GM12878 (cell line): ENCODE data around the gene DOP1A. TPM values are rescaled to one million over a fixed set of nuclear protein-coding genes. Genes with fewer than 3 reads are reported as not detected.
A peak's percentile ranks its signal among the peaks of the same experiment; 100 is the strongest.

ENCODE experiments used
- CBX5 ChIP-seq: sonication (generic); IDR thresholded peaks from 2 replicates; pipeline ENCODE4 v1.6.1; 2016; ENCODE audit warnings: low read depth, moderate library complexity, mild to moderate bottlenecking, inconsistent platforms
- CTCF ChIP-seq, 3 experiments: IDR thresholded peaks in 2 of 3; conservative IDR thresholded peaks in 1 of 3; 2 replicates each; pipeline ENCODE4 v1.5.1; 2011; ENCODE audit warnings: low read depth in 3 of 3, low read length in 3 of 3, mild to moderate bottlenecking in 3 of 3, control low read depth in 2 of 3, moderate library complexity in 2 of 3, inconsistent platforms in 1 of 3, mixed read lengths in 1 of 3; ENCODE audit not compliant: control insufficient read depth in 2 of 3, insufficient read depth in 1 of 3; ENCODE audit errors: extremely low read depth in 1 of 3
- GATAD2B ChIP-seq: fragments of 450-650 bp; conservative IDR thresholded peaks from 2 replicates; pipeline ENCODE4 v1.6.1; 2017; ENCODE audit warnings: low read depth, mild to moderate bottlenecking, moderate library complexity
- HCFC1 ChIP-seq: fragments of 150-350 bp; IDR thresholded peaks from 2 replicates; pipeline ENCODE4 v1.6.1; 2014; ENCODE audit warnings: low read length
- KLF5 ChIP-seq: fragments of 450-650 bp; IDR thresholded peaks from 2 replicates; pipeline ENCODE4 v1.6.1; 2014; ENCODE audit warnings: mild to moderate bottlenecking; ENCODE audit not compliant: partially characterized antibody
- LARP7 ChIP-seq: fragments of 450-650 bp; IDR thresholded peaks from 2 replicates; pipeline ENCODE4 v1.6.1; 2017; ENCODE audit warnings: mild to moderate bottlenecking
- PBX3 ChIP-seq: IDR thresholded peaks from 2 replicates; pipeline ENCODE4 v1.6.1; 2011; ENCODE audit warnings: mild to moderate bottlenecking, low read depth, low read length, moderate library complexity; ENCODE audit not compliant: insufficient replicate concordance
- RAD51 ChIP-seq: fragments of 450-650 bp; IDR thresholded peaks from 2 replicates; pipeline ENCODE4 v1.6.1; 2016; ENCODE audit warnings: moderate library complexity, mild to moderate bottlenecking, inconsistent platforms
- TARDBP ChIP-seq: IDR thresholded peaks from 2 replicates; pipeline ENCODE4 v1.6.1; 2016; ENCODE audit warnings: borderline replicate concordance
- ZZZ3 ChIP-seq: IDR thresholded peaks from 2 replicates; pipeline ENCODE4 v1.6.1; 2011; ENCODE audit warnings: low read depth; ENCODE audit not compliant: control insufficient read depth, insufficient read length
- polyA plus RNA-seq, 11 experiments: library from polyadenylated mRNA; depleted of rRNA in 4 of 11; unstranded in 6 of 11; stranded (reverse) in 5 of 11; fragments of >200 nt; fragmentation: Nextera tagmentation in 4 of 11; fragmentation: Illumina TruSeq in 1 of 11; extraction: Ambion mirVana in 4 of 11; extraction: Trizol in 1 of 11; gene quantifications; 1 replicate in 1 of 11; 2 replicates in 10 of 11; pipeline versions ENCODE4 v1.2.1 to v1.2.3, GENCODE V29; 2011 to 2016; ENCODE audit warnings: inconsistent platforms in 2 of 11, missing spikeins in 2 of 11, low read depth in 1 of 11
- total RNA-seq, 4 experiments: library from RNA; depleted of rRNA in 3 of 4; stranded (reverse); fragments of >200 nt in 3 of 4; fragmentation: Illumina TruSeq in 1 of 4; extraction: Trizol in 1 of 4; gene quantifications; 2 replicates each; pipeline versions ENCODE4 v1.2.1 to v1.2.3, GENCODE V29; 2013 to 2021
- TF ChIP-seq, protein P1 (sequence below): fragments of 450-650 bp; IDR thresholded peaks from 2 replicates; pipeline ENCODE4 v1.6.1; 2014; ENCODE audit warnings: mild to moderate bottlenecking

Gene DOP1A
- total and polyA plus RNA-seq, 10 of the 15 experiments (the other 5 are each of a cell fraction or from before 2014, with no cell fraction given) = 1.9 to 22.9 (median 10.3) TPM

DNA sequence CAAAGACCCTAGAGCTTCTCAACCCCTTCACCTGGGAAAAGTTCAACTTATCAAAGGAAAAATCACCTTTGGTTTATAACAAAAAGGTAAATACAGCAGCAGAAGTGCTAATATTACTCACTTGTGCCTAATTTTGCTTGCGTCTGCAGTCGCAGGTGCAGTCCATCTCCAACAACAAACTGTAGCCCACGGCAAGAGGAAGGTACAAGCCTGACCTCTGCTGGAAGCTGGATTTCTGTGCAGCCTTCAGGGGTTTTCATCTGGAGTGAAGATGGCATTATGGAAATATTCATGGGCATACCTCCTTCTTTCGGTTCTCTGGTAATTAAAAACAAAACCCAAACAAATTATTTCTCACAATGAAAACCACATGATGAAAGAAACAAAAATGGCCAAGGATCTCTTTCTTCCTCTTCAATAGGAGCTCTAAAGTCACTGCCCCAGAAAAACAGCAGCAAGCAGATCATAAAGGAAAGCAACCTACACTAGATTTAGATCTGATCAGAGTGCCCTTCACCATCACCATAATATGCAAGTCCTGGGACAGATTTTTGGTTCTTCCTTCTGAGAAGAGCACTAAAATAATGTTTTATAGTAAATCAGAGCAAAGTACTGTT, 9.7 kb upstream of the DOP1A start (continued):
- no peak for TF ChIP-seq PBX3
- TF ChIP-seq, protein P1, sequence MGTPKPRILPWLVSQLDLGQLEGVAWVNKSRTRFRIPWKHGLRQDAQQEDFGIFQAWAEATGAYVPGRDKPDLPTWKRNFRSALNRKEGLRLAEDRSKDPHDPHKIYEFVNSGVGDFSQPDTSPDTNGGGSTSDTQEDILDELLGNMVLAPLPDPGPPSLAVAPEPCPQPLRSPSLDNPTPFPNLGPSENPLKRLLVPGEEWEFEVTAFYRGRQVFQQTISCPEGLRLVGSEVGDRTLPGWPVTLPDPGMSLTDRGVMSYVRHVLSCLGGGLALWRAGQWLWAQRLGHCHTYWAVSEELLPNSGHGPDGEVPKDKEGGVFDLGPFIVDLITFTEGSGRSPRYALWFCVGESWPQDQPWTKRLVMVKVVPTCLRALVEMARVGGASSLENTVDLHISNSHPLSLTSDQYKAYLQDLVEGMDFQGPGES = no peak
- no peak for TF ChIP-seq GATAD2B
- no peak for TF ChIP-seq CBX5
- no peak for TF ChIP-seq ZZZ3
- no peak for TF ChIP-seq TARDBP
- TF ChIP-seq CTCF (IDR thresholded peaks at IDR 0.05 in 2 of 3, conservative IDR thresholded peaks at IDR 0.05 in 1 of 3; ENCODE audit: control insufficient read depth in 2 of 3, extremely low read depth in 1 of 3, insufficient read depth in 1 of 3, low read depth in 3 of 3, low read length in 3 of 3) = peak; percentile 79 to 87 (median 81)
- no peak for TF ChIP-seq LARP7
- TF ChIP-seq KLF5 = no peak
- TF ChIP-seq RAD51 = no peak
- TF ChIP-seq HCFC1 = no peak
